Breast epithelium (tissue), 3 donors: Measurements from ENCODE around the gene CLCNKB.

Source experiments
- POLR2A ChIP-seq: fragments of 450-650 bp; IDR thresholded peaks from one replicate; pipeline ENCODE4 v1.6.1; 2016; ENCODE audit warnings: antibody characterized with exemption, mild to moderate bottlenecking, moderate library complexity
- POLR2AphosphoS5 ChIP-seq, 3 donors: sonication (generic); formaldehyde crosslinking; IDR thresholded peaks; one replicate each; pipeline ENCODE4 v1.6.1; 2017; ENCODE audit warnings: antibody characterized with exemption in 3 of 3
- TF ChIP-seq, protein P1 (sequence below), 3 donors: fragments of 450-650 bp; IDR thresholded peaks; one replicate each; pipeline ENCODE4 v1.5.1; 2016 to 2017; ENCODE audit warnings: antibody characterized with exemption in 3 of 3, mild to moderate bottlenecking in 3 of 3, moderate library complexity in 3 of 3

GRCh38 chr1:16011936-16012589 is 31.5 kb upstream of the CLCNKB start:
- TF ChIP-seq POLR2A (no peak), POLR2AphosphoS5 (IDR thresholded peaks at IDR 0.05) (no peak)
- TF ChIP-seq, protein P1, sequence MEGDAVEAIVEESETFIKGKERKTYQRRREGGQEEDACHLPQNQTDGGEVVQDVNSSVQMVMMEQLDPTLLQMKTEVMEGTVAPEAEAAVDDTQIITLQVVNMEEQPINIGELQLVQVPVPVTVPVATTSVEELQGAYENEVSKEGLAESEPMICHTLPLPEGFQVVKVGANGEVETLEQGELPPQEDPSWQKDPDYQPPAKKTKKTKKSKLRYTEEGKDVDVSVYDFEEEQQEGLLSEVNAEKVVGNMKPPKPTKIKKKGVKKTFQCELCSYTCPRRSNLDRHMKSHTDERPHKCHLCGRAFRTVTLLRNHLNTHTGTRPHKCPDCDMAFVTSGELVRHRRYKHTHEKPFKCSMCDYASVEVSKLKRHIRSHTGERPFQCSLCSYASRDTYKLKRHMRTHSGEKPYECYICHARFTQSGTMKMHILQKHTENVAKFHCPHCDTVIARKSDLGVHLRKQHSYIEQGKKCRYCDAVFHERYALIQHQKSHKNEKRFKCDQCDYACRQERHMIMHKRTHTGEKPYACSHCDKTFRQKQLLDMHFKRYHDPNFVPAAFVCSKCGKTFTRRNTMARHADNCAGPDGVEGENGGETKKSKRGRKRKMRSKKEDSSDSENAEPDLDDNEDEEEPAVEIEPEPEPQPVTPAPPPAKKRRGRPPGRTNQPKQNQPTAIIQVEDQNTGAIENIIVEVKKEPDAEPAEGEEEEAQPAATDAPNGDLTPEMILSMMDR (IDR thresholded peaks at IDR 0.05): no peak
